Measurements from ENCODE around the gene AGAP6.
"Not testable (repeated sequence)": the region's sequence is repeated elsewhere in the genome, so short reads cannot be mapped to it uniquely, and the experiment has no call there.

DNA sequence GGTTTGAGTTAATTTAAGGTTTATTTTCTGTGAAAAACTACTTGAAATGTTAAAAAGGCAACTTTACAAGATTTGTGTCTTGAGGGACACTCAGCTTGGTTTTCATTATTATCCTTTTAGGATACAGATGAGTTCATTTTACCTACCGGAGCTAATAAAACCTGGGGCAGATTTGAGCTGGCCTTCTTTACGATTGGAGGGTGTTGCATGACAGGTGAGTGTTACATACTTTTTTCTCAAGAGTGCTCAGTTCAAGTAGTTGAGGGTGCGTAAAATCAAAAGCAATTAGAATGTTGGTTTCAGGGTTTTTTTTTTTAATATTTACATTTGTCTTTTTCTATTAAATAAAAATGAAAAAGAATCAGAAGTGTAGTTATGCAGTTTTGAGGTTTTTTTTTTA, 36.2 kb upstream of the AGAP6 start:
- not testable (repeated sequence) for TF ChIP-seq CTCF (IDR thresholded peaks at IDR 0.05; ENCODE audit: low read depth, low read length); POLR2A (IDR thresholded peaks at IDR 0.05; ENCODE audit: extremely low read depth, insufficient read length)

Data from NB4 (cell line).